AG20443 (cell line): ENCODE measurements around the gene PEAK1.
"Not testable (repeated sequence)": the region's sequence is repeated elsewhere in the genome, so short reads cannot be mapped to it uniquely, and the experiment has no call there.

Experiments used
- DNase-seq: peaks from one replicate; pipeline ENCODE4 v3.0.0; 2012; ENCODE audit warnings: low spot score, mixed read lengths

PEAK1 gene

GRCh38 chr15:77221708-77222107, 198.2 kb downstream of the PEAK1 start:
- DNase-seq, result no peak

- DNase-seq, result no peak
Measured at GRCh38 chr15:77221174-77221573, 198.7 kb downstream of the PEAK1 start.

- no peak for DNase-seq
Measured at GRCh38 chr15:77219841-77220240, 200.1 kb downstream of the PEAK1 start.

GRCh38 chr15:77209221-77209620, 210.7 kb downstream of the PEAK1 start:
- no peak for DNase-seq

- no peak for DNase-seq
Measured at GRCh38 chr15:77208241-77208640, 211.7 kb downstream of the PEAK1 start.

- DNase-seq, result no peak
Measured at GRCh38 chr15:77201665-77202064, 218.2 kb downstream of the PEAK1 start.

- no peak for DNase-seq
Measured at GRCh38 chr15:77196381-77196780, 223.5 kb downstream of the PEAK1 start.

GRCh38 chr15:77195586-77195985, 224.3 kb downstream of the PEAK1 start:
- DNase-seq, result no peak

GRCh38 chr15:77192451-77192850, 227.5 kb downstream of the PEAK1 start:
- DNase-seq, result no peak

GRCh38 chr15:77191230-77191834, 228.6 kb downstream of the PEAK1 start:
- DNase-seq, result no peak

GRCh38 chr15:77187751-77188464, 232.0 kb downstream of the PEAK1 start:
- peak; percentile 65 for DNase-seq

GRCh38 chr15:77186594-77187011, 233.3 kb downstream of the PEAK1 start:
- DNase-seq, result peak; percentile 18

- no peak for DNase-seq
Measured at GRCh38 chr15:77185242-77185785, 234.6 kb downstream of the PEAK1 start.

GRCh38 chr15:77184352-77184751, 235.6 kb downstream of the PEAK1 start:
- not testable (repeated sequence) for DNase-seq

GRCh38 chr15:77183066-77183465, 236.8 kb downstream of the PEAK1 start:
- DNase-seq, result no peak

- DNase-seq, result no peak
Measured at GRCh38 chr15:77181305-77182074, 238.4 kb downstream of the PEAK1 start.

- DNase-seq, result no peak
Measured at GRCh38 chr15:77180757-77181156, 239.1 kb downstream of the PEAK1 start.

- DNase-seq, result no peak
Measured at GRCh38 chr15:77180270-77180669, 239.6 kb downstream of the PEAK1 start.

GRCh38 chr15:77179541-77179998, 240.3 kb downstream of the PEAK1 start:
- no peak for DNase-seq

GRCh38 chr15:77178411-77178810, 241.5 kb downstream of the PEAK1 start:
- no peak for DNase-seq

GRCh38 chr15:77176148-77176547, 243.8 kb downstream of the PEAK1 start:
- not testable (repeated sequence) for DNase-seq

- DNase-seq, result no peak
Measured at GRCh38 chr15:77173487-77173886, 246.4 kb downstream of the PEAK1 start.
